ENCODE data around the gene CTBP2. TPM values are rescaled to one million over a fixed set of nuclear protein-coding genes. Genes with fewer than 3 reads are reported as not detected.

CTBP2 gene
- total and polyA plus RNA-seq, 2 donors, result 45.3 to 49.8 TPM

GRCh38 chr10:125049216-125049881 is 111.0 kb downstream of the CTBP2 start:
- no peak overlapping the region for H3K27ac ChIP-seq (ENCODE audit: low read depth)
- DNase-seq (ENCODE audit: extremely low spot score), result no peak
- H3K36me3 ChIP-seq (ENCODE audit: insufficient read depth), result no peaks in the 10 kb centered on the region
- no peaks in the 10 kb centered on the region for H3K4me1 ChIP-seq (ENCODE audit: insufficient read depth)
- 71% methylated on average over 16 of the region's 16 CpGs for WGBS
- H3K4me3 ChIP-seq (ENCODE audit: low read depth, low read length), result no peak overlapping the region

GRCh38 chr10:125048094-125048864 is 112.1 kb downstream of the CTBP2 start:
- H3K4me1 ChIP-seq (ENCODE audit: insufficient read depth), result no peaks in the 10 kb centered on the region
- 39% methylated on average over 16 of the region's 16 CpGs for WGBS
- H3K4me3 ChIP-seq (ENCODE audit: low read depth, low read length), result no peak overlapping the region
- no peaks in the 10 kb centered on the region for H3K36me3 ChIP-seq (ENCODE audit: insufficient read depth)
- DNase-seq (ENCODE audit: extremely low spot score), result no peak
- H3K27ac ChIP-seq (ENCODE audit: low read depth), result no peak overlapping the region

- no peak overlapping the region for H3K27ac ChIP-seq (ENCODE audit: low read depth)
- no peaks in the 10 kb centered on the region for H3K36me3 ChIP-seq (ENCODE audit: insufficient read depth)
- no peak for DNase-seq (ENCODE audit: extremely low spot score)
- 81% methylated on average over 17 of the region's 17 CpGs for WGBS
- no peaks in the 10 kb centered on the region for H3K4me1 ChIP-seq (ENCODE audit: insufficient read depth)
- no peak overlapping the region for H3K4me3 ChIP-seq (ENCODE audit: low read depth, low read length)
These were observed 116.3 kb downstream of the CTBP2 start for GRCh38 chr10:125043841-125044658.

GRCh38 chr10:125041856-125042506 is 118.4 kb downstream of the CTBP2 start:
- no peak overlapping the region for H3K27ac ChIP-seq (ENCODE audit: low read depth)
- no peaks in the 10 kb centered on the region for H3K4me1 ChIP-seq (ENCODE audit: insufficient read depth)
- WGBS, result 75% methylated on average over 9 of the region's 9 CpGs

GRCh38 chr10:125039354-125039769 is 121.0 kb downstream of the CTBP2 start:
- DNase-seq (ENCODE audit: extremely low spot score), result no peak
- Histone ChIP-seq H3K36me3 (ENCODE audit: insufficient read depth) (no peaks in the 10 kb centered on the region), H3K27ac (ENCODE audit: low read depth) (no peak overlapping the region), H3K4me1 (ENCODE audit: insufficient read depth) (no peaks in the 10 kb centered on the region), H3K4me3 (ENCODE audit: low read depth, low read length) (no peak overlapping the region)
- 66% methylated on average over 15 of the region's 15 CpGs for WGBS

More at GRCh38 chr10:125041856-125042506, 118.4 kb downstream of the CTBP2 start:
- no peaks in the 10 kb centered on the region for H3K36me3 ChIP-seq (ENCODE audit: insufficient read depth)
- DNase-seq (ENCODE audit: extremely low spot score), result no peak
- H3K4me3 ChIP-seq (ENCODE audit: low read depth, low read length), result no peak overlapping the region

GRCh38 chr10:125038637-125039036 is 121.7 kb downstream of the CTBP2 start:
- H3K27ac ChIP-seq (ENCODE audit: low read depth), result no peak overlapping the region
- H3K36me3 ChIP-seq (ENCODE audit: insufficient read depth), result no peaks in the 10 kb centered on the region
- DNase-seq (ENCODE audit: extremely low spot score), result no peak
- H3K4me3 ChIP-seq (ENCODE audit: low read depth, low read length), result no peak overlapping the region
- H3K4me1 ChIP-seq (ENCODE audit: insufficient read depth), result no peaks in the 10 kb centered on the region
- 79% methylated on average over 8 of the region's 8 CpGs for whole genome bisulfite sequencing

- Histone ChIP-seq H3K4me3 (ENCODE audit: low read depth, low read length) (no peak overlapping the region), H3K36me3 (ENCODE audit: insufficient read depth) (no peaks in the 10 kb centered on the region), H3K27ac (ENCODE audit: low read depth) (no peak overlapping the region), H3K4me1 (ENCODE audit: insufficient read depth) (no peaks in the 10 kb centered on the region)
- no peak for DNase-seq (ENCODE audit: extremely low spot score)
- 85% methylated on average over 8 of the region's 8 CpGs for WGBS
These were observed 123.1 kb downstream of the CTBP2 start for GRCh38 chr10:125037145-125037877.

- H3K4me1 ChIP-seq (ENCODE audit: insufficient read depth), result no peaks in the 10 kb centered on the region
- no peaks in the 10 kb centered on the region for H3K36me3 ChIP-seq (ENCODE audit: insufficient read depth)
- H3K4me3 ChIP-seq (ENCODE audit: low read depth, low read length), result no peak overlapping the region
- no peak for DNase-seq (ENCODE audit: extremely low spot score)
- H3K27ac ChIP-seq (ENCODE audit: low read depth), result no peak overlapping the region
- 74% methylated on average over 7 of the region's 7 CpGs for WGBS
These were observed 124.6 kb downstream of the CTBP2 start for GRCh38 chr10:125035588-125036295.

GRCh38 chr10:125035136-125035535 is 125.2 kb downstream of the CTBP2 start:
- WGBS, result 47% methylated on average over 11 of the region's 11 CpGs
- Histone ChIP-seq H3K27ac (ENCODE audit: low read depth) (no peak overlapping the region), H3K4me3 (ENCODE audit: low read depth, low read length) (no peak overlapping the region), H3K4me1 (ENCODE audit: insufficient read depth) (no peaks in the 10 kb centered on the region), H3K36me3 (ENCODE audit: insufficient read depth) (no peaks in the 10 kb centered on the region)
- no peak for DNase-seq (ENCODE audit: extremely low spot score)

GRCh38 chr10:125034675-125035074 is 125.7 kb downstream of the CTBP2 start:
- no peak overlapping the region for H3K27ac ChIP-seq (ENCODE audit: low read depth)
- H3K36me3 ChIP-seq (ENCODE audit: insufficient read depth), result no peaks in the 10 kb centered on the region
- H3K4me1 ChIP-seq (ENCODE audit: insufficient read depth), result no peaks in the 10 kb centered on the region
- no peak overlapping the region for H3K4me3 ChIP-seq (ENCODE audit: low read depth, low read length)
- 61% methylated on average over 3 of the region's 3 CpGs for WGBS
- no peak for DNase-seq (ENCODE audit: extremely low spot score)

- Histone ChIP-seq H3K36me3 (ENCODE audit: insufficient read depth) (no peaks in the 10 kb centered on the region), H3K4me3 (ENCODE audit: low read depth, low read length) (no peak overlapping the region), H3K4me1 (ENCODE audit: insufficient read depth) (no peaks in the 10 kb centered on the region), H3K27ac (ENCODE audit: low read depth) (no peak overlapping the region)
- no peak for DNase-seq (ENCODE audit: extremely low spot score)
- 88% methylated on average over 27 of the region's 27 CpGs for WGBS
These were observed 127.0 kb downstream of the CTBP2 start for GRCh38 chr10:125033146-125033924.

Measured in urinary bladder (tissue), 4 donors.